Body of pancreas (tissue), 4 donors: ENCODE measurements around the gene THUMPD1. TPM values are rescaled to one million over a fixed set of nuclear protein-coding genes. Genes with fewer than 3 reads are reported as not detected.

Experiments
- ATAC-seq: fragments of 150-250 bp; one replicate; pipeline ENCODE4 v1.9.1; 2016
- DNase-seq, 4 donors: peaks; one replicate each; pipeline ENCODE4 v3.0.0-alpha.2; 2019
- H3K27ac ChIP-seq, 4 donors: fragments of 200-600 bp; sonication (generic); 1 replicate in 3 of 4; 2 replicates in 1 of 4; pipeline versions ENCODE4 v1.5.1 to v1.6.1; 2016 to 2019; ENCODE audit warnings: mild to moderate bottlenecking in 1 of 4, mixed read lengths in 1 of 4, moderate library complexity in 1 of 4
- H3K27me3 ChIP-seq, 2 donors: fragments of 200-600 bp; sonication (generic); one replicate each; pipeline ENCODE4 v1.6.0; 2016; ENCODE audit warnings: mild to moderate bottlenecking in 1 of 2
- H3K36me3 ChIP-seq, 2 donors: fragments of 200-600 bp; sonication (generic); replicated peaks in 1 of 2; 2 replicates each; pipeline ENCODE4 v1.5.1; 2016; ENCODE audit warnings: low read depth in 2 of 2; ENCODE audit not compliant: insufficient read depth in 1 of 2
- H3K4me1 ChIP-seq: fragments of 200-600 bp; sonication (generic); one replicate; pipeline ENCODE4 v1.6.0; 2016
- H3K4me3 ChIP-seq, 2 donors: fragments of 200-600 bp; sonication (generic); 1 replicate in 1 of 2; 2 replicates in 1 of 2; pipeline ENCODE4 v1.5.1; 2016 to 2019
- H3K9me3 ChIP-seq, 3 donors: fragments of 200-600 bp; sonication (generic); 1 replicate in 2 of 3; 2 replicates in 1 of 3; pipeline ENCODE4 v1.5.1; 2016
- CTCF ChIP-seq, 7 experiments: fragments of 450-650 bp in 4 of 7; fragments of 200-600 bp in 3 of 7; sonication (generic) in 3 of 7; IDR thresholded peaks; one replicate each; pipeline ENCODE4 v1.5.1; 2016 to 2019; ENCODE audit warnings: antibody characterized with exemption in 7 of 7
- POLR2A ChIP-seq, 3 donors: fragments of 450-650 bp; IDR thresholded peaks; one replicate each; pipeline ENCODE4 v1.6.1; 2016; ENCODE audit warnings: antibody characterized with exemption in 3 of 3, mild to moderate bottlenecking in 2 of 3
- WGBS, 2 donors: methylation state at CpG; one replicate each; pipeline ENCODE4 v1.1.5; 2017; 5-methylcytosine and 5-hydroxymethylcytosine counted together
- intact Hi-C: fragments of 100-400 bp; cut with DNase I; formaldehyde crosslinking; loops from one replicate; pipeline ENCODE4 v1.15.1; 2023
- total RNA-seq, 2 donors: library from RNA; depleted of rRNA; stranded (reverse); fragments of >200 nt; gene quantifications; one replicate each; pipeline ENCODE4 v1.1.0, GENCODE V29; 2016

Gene THUMPD1
- total RNA-seq, 2 donors from 2014 or later, result 25.1 to 34.8 TPM

DNA sequence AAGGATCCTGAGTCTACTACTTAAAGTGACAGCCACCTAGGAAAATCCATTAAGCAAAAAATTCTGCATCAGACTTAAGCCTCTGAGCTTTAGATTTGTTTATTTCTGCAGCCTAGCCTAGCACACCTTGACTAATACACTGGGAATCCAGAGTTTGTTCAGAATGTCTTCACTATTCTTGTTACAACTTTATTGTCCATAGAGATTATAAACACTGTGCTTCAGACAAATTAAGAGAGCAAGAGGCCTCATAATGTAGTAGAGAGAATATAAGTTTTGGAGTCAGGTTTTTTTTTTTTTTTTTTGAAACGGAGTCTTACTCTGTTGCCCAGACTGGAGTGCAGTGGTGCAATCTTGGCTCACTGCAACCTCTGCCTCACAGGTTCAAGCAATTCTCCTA lies 8.9 kb upstream of the THUMPD1 start:
- intact Hi-C loops, result no loop called here
- no peak for ATAC-seq
- H3K4me1 ChIP-seq, result no peaks in the 10 kb centered on the region
- no peak overlapping the region for H3K4me3 ChIP-seq
- DNase-seq, result no peak
- 77 to 94% methylated on average over 1 of the region's 1 CpG for WGBS, 2 donors
- no peaks in the 10 kb centered on the region for H3K27me3 ChIP-seq
- H3K36me3 ChIP-seq, result no peaks in the 10 kb centered on the region
- peaks cover 0 to 13% (median 0%) of the 10 kb centered on the region in 3 donors for H3K9me3 ChIP-seq
- no peak for TF ChIP-seq POLR2A (IDR thresholded peaks at IDR 0.05)
- TF ChIP-seq CTCF (IDR thresholded peaks at IDR 0.05), result no peak
- H3K27ac ChIP-seq, result no peak overlapping the region

DNA sequence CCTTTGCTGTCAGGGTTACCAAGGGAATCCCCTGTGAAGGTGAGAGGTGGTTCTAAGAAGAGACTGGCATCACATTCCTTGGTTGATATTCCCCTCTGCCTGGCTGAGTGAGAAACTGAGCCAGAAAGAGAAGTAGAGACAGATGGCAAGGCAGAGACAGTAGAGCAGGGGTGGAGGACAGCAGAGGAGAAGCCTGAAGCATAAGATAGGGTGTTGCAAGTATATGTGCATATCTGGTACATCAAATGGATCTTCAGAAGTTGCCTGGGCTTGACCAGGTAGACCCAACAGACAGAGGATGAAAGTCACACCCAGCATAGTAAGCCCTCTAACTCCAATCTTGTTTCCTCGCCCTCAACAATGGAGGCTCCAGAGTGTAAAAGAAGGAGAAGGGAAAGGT lies 7.9 kb upstream of the THUMPD1 start:
- H3K27ac ChIP-seq, result no peak overlapping the region
- H3K4me1 ChIP-seq, result no peaks in the 10 kb centered on the region
- H3K4me3 ChIP-seq, result no peak overlapping the region
- DNase-seq (no peak), ATAC-seq (no peak)
- intact Hi-C loops, result no loop called here
- no peaks in the 10 kb centered on the region for H3K36me3 ChIP-seq
- WGBS, 2 donors, result 94 to 95% methylated on average over 1 of the region's 1 CpG
- H3K27me3 ChIP-seq, result no peaks in the 10 kb centered on the region
- H3K9me3 ChIP-seq, result peaks cover 0 to 13% (median 0%) of the 10 kb centered on the region in 3 donors
- TF ChIP-seq CTCF (IDR thresholded peaks at IDR 0.05) (no peak), POLR2A (IDR thresholded peaks at IDR 0.05) (no peak)

GRCh38 chr16:20747030-20747816 lies 5.6 kb upstream of the THUMPD1 start:
- peaks cover 0 to 13% (median 0%) of the 10 kb centered on the region in 3 donors for H3K9me3 ChIP-seq
- no peak for DNase-seq
- intact Hi-C loops, result no loop called here
- H3K4me1 ChIP-seq, result peaks cover under 1% of the 10 kb centered on the region
- 61% methylated on average over 4 of the region's 4 CpGs for WGBS, 2 donors
- H3K27ac ChIP-seq, result peak overlapping the region in 1 of 4 donors; percentile 28
- ATAC-seq, result no peak
- no peaks in the 10 kb centered on the region for H3K36me3 ChIP-seq
- no peaks in the 10 kb centered on the region for H3K27me3 ChIP-seq
- no peak overlapping the region for H3K4me3 ChIP-seq
- no peak for TF ChIP-seq CTCF (IDR thresholded peaks at IDR 0.05)
- TF ChIP-seq POLR2A (IDR thresholded peaks at IDR 0.05), result no peak

DNA sequence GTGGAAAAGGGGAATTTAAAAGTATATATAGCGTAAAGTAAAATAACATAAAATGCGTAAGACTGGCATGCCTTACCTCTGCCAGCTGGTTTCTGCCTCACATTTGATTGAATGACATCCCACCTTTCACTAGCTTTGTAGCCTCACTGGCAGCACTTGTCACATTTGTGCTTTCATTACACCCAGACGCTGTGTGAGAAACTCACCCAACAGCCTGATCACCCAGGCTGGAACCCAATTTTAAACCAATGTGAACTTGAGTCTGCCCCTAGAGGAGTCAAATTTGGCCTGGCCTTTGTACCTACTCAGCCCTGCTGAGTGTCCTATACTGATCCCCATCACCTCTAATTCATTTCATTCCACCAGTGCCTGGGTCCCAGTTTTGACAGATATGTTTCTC lies 4.8 kb upstream of the THUMPD1 start:
- Histone ChIP-seq H3K36me3 (no peaks in the 10 kb centered on the region), H3K27me3 (no peaks in the 10 kb centered on the region), H3K27ac (no peak overlapping the region), H3K4me3 (no peak overlapping the region), H3K4me1 (peaks cover 5% of the 10 kb centered on the region), H3K9me3 (peaks cover 0 to 13% (median 0%) of the 10 kb centered on the region in 3 donors)
- ATAC-seq, result no peak
- 94% methylated on average over 3 of the region's 3 CpGs for WGBS, 2 donors
- no peak for DNase-seq
- intact Hi-C loops, result no loop called here
- TF ChIP-seq POLR2A (IDR thresholded peaks at IDR 0.05) (no peak), CTCF (IDR thresholded peaks at IDR 0.05) (no peak)
